ENCODE measurements around the gene APOBEC3F.
"Not testable (repeated sequence)": the region's sequence is repeated elsewhere in the genome, so short reads cannot be mapped to it uniquely, and the experiment has no call there.

APOBEC3F gene

GRCh38 chr22:39068033-39068785 is 27.5 kb downstream of the APOBEC3F start:
- in situ Hi-C loops (cut with HindIII; ENCODE audit: low pct_unique_long_range_greater_than_20kb, low sequenced_read_pairs): no loop called here
- DNase-seq (ENCODE audit: low read depth in 1 of 2, low spot score in 1 of 2): peak in 1 of 2 experiments; percentile 5
- TF ChIP-seq JUND (IDR thresholded peaks at IDR 0.05; ENCODE audit: low read depth): no peak

- no peak for TF ChIP-seq JUND (IDR thresholded peaks at IDR 0.05; ENCODE audit: low read depth)
- in situ Hi-C loops (cut with HindIII; ENCODE audit: low pct_unique_long_range_greater_than_20kb, low sequenced_read_pairs): no loop called here
- DNase-seq (ENCODE audit: low read depth in 1 of 2, low spot score in 1 of 2): no peak
Measured at GRCh38 chr22:39070186-39070585, 29.5 kb downstream of the APOBEC3F start.

GRCh38 chr22:39072581-39072981 is 31.9 kb downstream of the APOBEC3F start:
- in situ Hi-C loops (cut with HindIII; ENCODE audit: low pct_unique_long_range_greater_than_20kb, low sequenced_read_pairs); DNase-seq (ENCODE audit: low read depth in 1 of 2, low spot score in 1 of 2): not testable (repeated sequence)

- DNase-seq (ENCODE audit: low read depth in 1 of 2, low spot score in 1 of 2): no peak
- in situ Hi-C loops (cut with HindIII; ENCODE audit: low pct_unique_long_range_greater_than_20kb, low sequenced_read_pairs): no loop called here
- TF ChIP-seq JUND (IDR thresholded peaks at IDR 0.05; ENCODE audit: low read depth): no peak
Measured at GRCh38 chr22:39073981-39074380, 33.3 kb downstream of the APOBEC3F start.

GRCh38 chr22:39076155-39077025 is 35.7 kb downstream of the APOBEC3F start:
- in situ Hi-C loops (cut with HindIII; ENCODE audit: low pct_unique_long_range_greater_than_20kb, low sequenced_read_pairs); DNase-seq (ENCODE audit: low read depth in 1 of 2, low spot score in 1 of 2): not testable (repeated sequence)

- in situ Hi-C loops (cut with HindIII; ENCODE audit: low pct_unique_long_range_greater_than_20kb, low sequenced_read_pairs): not testable (repeated sequence)
Measured at GRCh38 chr22:39077026-39077840, 36.6 kb downstream of the APOBEC3F start, which contains the start of gene APOBEC3G. TSS of gene APOBEC3G (plus strand) at chr22:39077275. CDS start at chr22:39077362, 87 bp downstream.

GRCh38 chr22:39077912-39078311 is 37.2 kb downstream of the APOBEC3F start:
- in situ Hi-C loops (cut with HindIII; ENCODE audit: low pct_unique_long_range_greater_than_20kb, low sequenced_read_pairs): not testable (repeated sequence)

More at GRCh38 chr22:39077026-39077840, 36.6 kb downstream of the APOBEC3F start, which contains the start of gene APOBEC3G:
- not testable (repeated sequence) for DNase-seq (ENCODE audit: low read depth in 1 of 2, low spot score in 1 of 2)

GRCh38 chr22:39078329-39078728 is 37.7 kb downstream of the APOBEC3F start:
- TF ChIP-seq JUND (IDR thresholded peaks at IDR 0.05; ENCODE audit: low read depth): no peak

More at GRCh38 chr22:39077912-39078311, 37.2 kb downstream of the APOBEC3F start:
- DNase-seq (ENCODE audit: low read depth in 1 of 2, low spot score in 1 of 2): not testable (repeated sequence)

GRCh38 chr22:39079054-39079637 is 38.5 kb downstream of the APOBEC3F start:
- in situ Hi-C loops (cut with HindIII; ENCODE audit: low pct_unique_long_range_greater_than_20kb, low sequenced_read_pairs): not testable (repeated sequence)

More at GRCh38 chr22:39078329-39078728, 37.7 kb downstream of the APOBEC3F start:
- DNase-seq (ENCODE audit: low read depth in 1 of 2, low spot score in 1 of 2): no peak
- in situ Hi-C loops (cut with HindIII; ENCODE audit: low pct_unique_long_range_greater_than_20kb, low sequenced_read_pairs): no loop called here

GRCh38 chr22:39080052-39080762 is 39.5 kb downstream of the APOBEC3F start:
- DNase-seq (ENCODE audit: low read depth in 1 of 2, low spot score in 1 of 2): no peak
- TF ChIP-seq JUND (IDR thresholded peaks at IDR 0.05; ENCODE audit: low read depth): no peak
- in situ Hi-C loops (cut with HindIII; ENCODE audit: low pct_unique_long_range_greater_than_20kb, low sequenced_read_pairs): no loop called here

More at GRCh38 chr22:39079054-39079637, 38.5 kb downstream of the APOBEC3F start:
- not testable (repeated sequence) for DNase-seq (ENCODE audit: low read depth in 1 of 2, low spot score in 1 of 2)

GRCh38 chr22:39081016-39081415 is 40.4 kb downstream of the APOBEC3F start:
- no peak for DNase-seq (ENCODE audit: low read depth in 1 of 2, low spot score in 1 of 2)
- TF ChIP-seq JUND (IDR thresholded peaks at IDR 0.05; ENCODE audit: low read depth): no peak
- in situ Hi-C loops (cut with HindIII; ENCODE audit: low pct_unique_long_range_greater_than_20kb, low sequenced_read_pairs): no loop called here
